HepG2 (cell line): Measurements from ENCODE around the gene CALD1. TPM values are rescaled to one million over a fixed set of nuclear protein-coding genes. Genes with fewer than 3 reads are reported as not detected.
A peak's percentile ranks its signal among the peaks of the same experiment; 100 is the strongest.

Experiments
- CC2D1A ChIP-seq: sonication (generic); formaldehyde crosslinking; IDR thresholded peaks from 2 replicates; pipeline ENCODE4 v1.8.1; 2023; ENCODE audit warnings: mild to moderate bottlenecking, missing genetic modification reagents
- EEA1 ChIP-seq: sonication (generic); formaldehyde crosslinking; IDR thresholded peaks from 2 replicates; pipeline ENCODE4 v1.5.1; 2020; ENCODE audit warnings: mild to moderate bottlenecking, missing genetic modification reagents, borderline replicate concordance
- ELF1 ChIP-seq: sonication (generic); formaldehyde crosslinking; IDR thresholded peaks from 2 replicates; pipeline ENCODE4 v1.4.0; 2020; ENCODE audit warnings: missing genetic modification reagents
- ERF ChIP-seq: IDR thresholded peaks from 2 replicates; pipeline ENCODE4 v1.6.1; 2018; ENCODE audit warnings: missing biosample characterization, missing genetic modification reagents
- FIP1L1 ChIP-seq: fragments of 200-400 bp; formaldehyde crosslinking; IDR thresholded peaks from 2 replicates; pipeline ENCODE4 v1.6.1; 2018; ENCODE audit warnings: low read depth, mild to moderate bottlenecking, low read length, moderate library complexity, borderline replicate concordance; ENCODE audit not compliant: insufficient read depth
- HDAC6 ChIP-seq: fragments of 200-600 bp; sonication (generic); IDR thresholded peaks from 2 replicates; pipeline ENCODE4 v1.7.0; 2017; ENCODE audit warnings: mild to moderate bottlenecking, antibody characterized with exemption, low read length, low read depth
- HOXA3 ChIP-seq: sonication (generic); formaldehyde crosslinking; IDR thresholded peaks from 2 replicates; pipeline ENCODE4 v1.5.0; 2020; ENCODE audit warnings: missing genetic modification reagents
- MED1 ChIP-seq: sonication (generic); formaldehyde crosslinking; IDR thresholded peaks from 2 replicates; pipeline ENCODE4 v1.4.0; 2020; ENCODE audit warnings: missing genetic modification reagents
- MLLT10 ChIP-seq: sonication (generic); formaldehyde crosslinking; IDR thresholded peaks from 2 replicates; pipeline ENCODE4 v1.4.0; 2020; ENCODE audit warnings: missing genetic modification reagents
- NCOA5 ChIP-seq: sonication (generic); formaldehyde crosslinking; IDR thresholded peaks from 2 replicates; pipeline ENCODE4 v1.4.0; 2020; ENCODE audit warnings: missing genetic modification reagents
- PHF5A ChIP-seq: IDR thresholded peaks from one replicate; pipeline ENCODE4 v1.6.1; 2018; ENCODE audit warnings: low read depth, missing genetic modification reagents; ENCODE audit not compliant: unreplicated experiment
- PPARG ChIP-seq: conservative IDR thresholded peaks from 2 replicates; pipeline ENCODE4 v1.6.1; 2016; ENCODE audit warnings: missing biosample characterization, missing genetic modification reagents
- TGIF2 ChIP-seq: IDR thresholded peaks from 2 replicates; pipeline ENCODE4 v1.6.1; 2016; ENCODE audit warnings: control low read depth, missing compliant biosample characterization
- U2AF1 ChIP-seq: fragments of 200-400 bp; formaldehyde crosslinking; optimal IDR thresholded peaks from 2 replicates; pipeline ENCODE3; 2017; ENCODE audit warnings: mild to moderate bottlenecking, low read depth, low read length
- XRCC5 ChIP-seq: fragments of 200-400 bp; formaldehyde crosslinking; optimal IDR thresholded peaks from 2 replicates; pipeline ENCODE3; 2017; ENCODE audit warnings: mild to moderate bottlenecking, low read length
- ZNF124 ChIP-seq: sonication (generic); formaldehyde crosslinking; IDR thresholded peaks from 2 replicates; pipeline ENCODE4 v1.4.0; 2020; ENCODE audit warnings: missing genetic modification reagents
- ZSCAN20 ChIP-seq: sonication (generic); formaldehyde crosslinking; IDR thresholded peaks from 2 replicates; pipeline ENCODE4 v1.4.0; 2020; ENCODE audit warnings: missing genetic modification reagents, mild to moderate bottlenecking, borderline replicate concordance
- polyA plus RNA-seq, 8 experiments: library from polyadenylated mRNA; depleted of rRNA in 3 of 8; stranded (reverse) in 7 of 8; unstranded in 1 of 8; fragments of >200 nt; fragmentation: Illumina TruSeq in 4 of 8; extraction: Trizol in 4 of 8; gene quantifications; 2 replicates each; pipeline versions ENCODE4 v1.2.1 to v1.2.3, GENCODE V29; 2011 to 2016; ENCODE audit warnings: low read depth in 4 of 8, missing spikeins in 1 of 8, mixed read lengths in 1 of 8; ENCODE audit not compliant: insufficient read depth in 1 of 8
- total RNA-seq, 5 experiments: library from RNA; depleted of rRNA; stranded (reverse); fragments of >200 nt; fragmentation: Illumina TruSeq; extraction: Trizol; gene quantifications; 2 replicates each; pipeline ENCODE4 v1.2.3, GENCODE V29; 2016; ENCODE audit warnings: low read depth in 1 of 5
- TF ChIP-seq, protein P1 (sequence below): sonication (generic); formaldehyde crosslinking; IDR thresholded peaks from 2 replicates; pipeline ENCODE4 v1.8.1; 2023; ENCODE audit warnings: mild to moderate bottlenecking, inconsistent platforms, moderate library complexity, missing genetic modification reagents, borderline replicate concordance
- TF ChIP-seq, protein P2 (sequence below): sonication (generic); formaldehyde crosslinking; IDR thresholded peaks from 2 replicates; pipeline ENCODE4 v1.4.0; 2020; ENCODE audit warnings: missing genetic modification reagents
- TF ChIP-seq, protein P3 (sequence below): sonication (generic); formaldehyde crosslinking; IDR thresholded peaks from 2 replicates; pipeline ENCODE4 v1.4.0; 2020; ENCODE audit warnings: missing genetic modification reagents
- TF ChIP-seq, protein P4 (sequence below): sonication (generic); formaldehyde crosslinking; IDR thresholded peaks from 2 replicates; pipeline ENCODE4 v1.5.0; 2020; ENCODE audit warnings: missing genetic modification reagents, mild to moderate bottlenecking, borderline replicate concordance
- TF ChIP-seq, protein P5 (sequence below): sonication (generic); formaldehyde crosslinking; IDR thresholded peaks from 2 replicates; pipeline ENCODE4 v1.4.0; 2020; ENCODE audit warnings: missing genetic modification reagents

CALD1 gene
- total and polyA plus RNA-seq, 2 of the 13 experiments (the other 11 are each of a cell fraction or from before 2014, with no cell fraction given): 53.0 to 112 TPM

DNA sequence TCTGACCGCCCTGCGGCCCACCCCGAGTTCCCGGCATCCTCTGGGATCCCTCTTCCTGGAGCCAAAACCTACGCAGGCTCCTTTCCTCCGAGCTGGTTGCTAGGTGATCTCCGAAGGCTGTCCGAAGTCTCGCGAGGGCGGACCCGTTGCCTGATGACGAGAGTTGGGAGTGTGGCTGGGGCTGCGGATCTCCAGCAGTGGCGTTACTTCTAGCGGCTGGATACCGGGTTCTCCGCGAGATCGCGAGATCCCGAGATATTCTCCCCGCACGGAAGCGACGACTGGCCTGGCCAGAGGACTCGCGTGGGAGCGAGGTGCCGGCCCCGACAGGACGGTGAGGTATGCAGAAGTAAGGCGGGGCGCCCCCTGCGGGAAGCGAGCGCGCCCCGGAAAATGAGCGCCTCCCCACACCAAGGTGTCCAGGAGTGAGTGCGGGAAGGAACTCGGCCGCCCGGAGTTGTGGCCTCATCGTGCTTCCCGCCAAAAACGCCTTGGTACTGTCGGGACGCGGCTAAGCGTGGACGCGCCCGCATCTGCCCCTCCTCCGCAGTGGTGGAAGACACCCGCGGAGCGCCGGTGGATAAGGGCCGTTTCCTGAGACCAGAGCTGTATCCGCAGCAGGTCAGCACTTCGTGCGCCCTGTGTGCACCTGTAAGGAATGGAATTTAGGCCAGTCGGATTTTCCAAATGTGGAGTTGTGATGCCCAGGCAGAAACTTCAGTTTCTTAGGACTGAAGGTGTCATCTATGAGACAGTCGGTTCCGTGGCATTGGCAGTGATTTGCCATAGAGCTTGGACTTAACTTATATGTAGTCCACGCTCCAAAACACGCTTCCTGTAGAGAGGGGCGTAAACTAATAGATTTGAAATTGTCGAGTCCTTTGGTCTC, 207.2 kb downstream of the CALD1 start, which contains the start of gene AGBL3 (continued):
- TF ChIP-seq FIP1L1 (peak; percentile 69; the same call in 1 of the 2 replicates), ELF1 (CRISPR knock-in tag) (peak; percentile 86), HDAC6 (no peak), MLLT10 (no peak), MED1 (no peak; the same call in none of the 2 replicates), ZNF124 (CRISPR knock-in tag) (peak; percentile 48; the same call in 1 of the 2 replicates), PHF5A (CRISPR knock-in tag) (no peak), CC2D1A (no peak), NCOA5 (CRISPR knock-in tag) (no peak), TGIF2 (CRISPR knock-in tag) (peak; percentile 38; the same call in 1 of the 2 replicates), ZSCAN20 (0 out of 2 replicates have a peak, but pooled peaks have one; percentile 12), ERF (CRISPR knock-in tag) (peak; percentile 59), PPARG (0 out of 2 replicates have a peak, but pooled peaks have one; percentile 12), U2AF1 (no peak), EEA1 (CRISPR knock-in tag) (peak; percentile 85; the same call in 1 of the 2 replicates), HOXA3 (CRISPR knock-in tag) (peak; percentile 73), XRCC5 (peak; percentile 84)
- TF ChIP-seq, protein P1, sequence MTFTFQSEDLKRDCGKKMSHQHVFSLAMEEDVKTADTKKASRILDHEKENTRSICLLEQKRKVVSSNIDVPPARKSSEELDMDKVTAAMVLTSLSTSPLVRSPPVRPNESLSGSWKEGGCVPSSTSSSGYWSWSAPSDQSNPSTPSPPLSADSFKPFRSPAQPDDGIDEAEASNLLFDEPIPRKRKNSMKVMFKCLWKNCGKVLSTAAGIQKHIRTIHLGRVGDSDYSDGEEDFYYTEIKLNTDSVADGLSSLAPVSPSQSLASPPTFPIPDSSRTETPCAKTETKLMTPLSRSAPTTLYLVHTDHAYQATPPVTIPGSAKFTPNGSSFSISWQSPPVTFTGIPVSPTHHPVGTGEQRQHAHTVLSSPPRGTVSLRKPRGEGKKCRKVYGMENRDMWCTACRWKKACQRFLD (CRISPR knock-in tag): peak; percentile 96
- TF ChIP-seq, protein P2, sequence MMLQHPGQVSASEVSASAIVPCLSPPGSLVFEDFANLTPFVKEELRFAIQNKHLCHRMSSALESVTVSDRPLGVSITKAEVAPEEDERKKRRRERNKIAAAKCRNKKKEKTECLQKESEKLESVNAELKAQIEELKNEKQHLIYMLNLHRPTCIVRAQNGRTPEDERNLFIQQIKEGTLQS (CRISPR knock-in tag): peak; percentile 44; the same call in 1 of the 2 replicates
- TF ChIP-seq, protein P3, sequence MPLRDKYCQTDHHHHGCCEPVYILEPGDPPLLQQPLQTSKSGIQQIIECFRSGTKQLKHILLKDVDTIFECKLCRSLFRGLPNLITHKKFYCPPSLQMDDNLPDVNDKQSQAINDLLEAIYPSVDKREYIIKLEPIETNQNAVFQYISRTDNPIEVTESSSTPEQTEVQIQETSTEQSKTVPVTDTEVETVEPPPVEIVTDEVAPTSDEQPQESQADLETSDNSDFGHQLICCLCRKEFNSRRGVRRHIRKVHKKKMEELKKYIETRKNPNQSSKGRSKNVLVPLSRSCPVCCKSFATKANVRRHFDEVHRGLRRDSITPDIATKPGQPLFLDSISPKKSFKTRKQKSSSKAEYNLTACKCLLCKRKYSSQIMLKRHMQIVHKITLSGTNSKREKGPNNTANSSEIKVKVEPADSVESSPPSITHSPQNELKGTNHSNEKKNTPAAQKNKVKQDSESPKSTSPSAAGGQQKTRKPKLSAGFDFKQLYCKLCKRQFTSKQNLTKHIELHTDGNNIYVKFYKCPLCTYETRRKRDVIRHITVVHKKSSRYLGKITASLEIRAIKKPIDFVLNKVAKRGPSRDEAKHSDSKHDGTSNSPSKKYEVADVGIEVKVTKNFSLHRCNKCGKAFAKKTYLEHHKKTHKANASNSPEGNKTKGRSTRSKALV (CRISPR knock-in tag): peak; percentile 44; the same call in 1 of the 2 replicates
- TF ChIP-seq, protein P4, sequence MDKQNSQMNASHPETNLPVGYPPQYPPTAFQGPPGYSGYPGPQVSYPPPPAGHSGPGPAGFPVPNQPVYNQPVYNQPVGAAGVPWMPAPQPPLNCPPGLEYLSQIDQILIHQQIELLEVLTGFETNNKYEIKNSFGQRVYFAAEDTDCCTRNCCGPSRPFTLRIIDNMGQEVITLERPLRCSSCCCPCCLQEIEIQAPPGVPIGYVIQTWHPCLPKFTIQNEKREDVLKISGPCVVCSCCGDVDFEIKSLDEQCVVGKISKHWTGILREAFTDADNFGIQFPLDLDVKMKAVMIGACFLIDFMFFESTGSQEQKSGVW (CRISPR knock-in tag): no peak
- TF ChIP-seq, protein P5, sequence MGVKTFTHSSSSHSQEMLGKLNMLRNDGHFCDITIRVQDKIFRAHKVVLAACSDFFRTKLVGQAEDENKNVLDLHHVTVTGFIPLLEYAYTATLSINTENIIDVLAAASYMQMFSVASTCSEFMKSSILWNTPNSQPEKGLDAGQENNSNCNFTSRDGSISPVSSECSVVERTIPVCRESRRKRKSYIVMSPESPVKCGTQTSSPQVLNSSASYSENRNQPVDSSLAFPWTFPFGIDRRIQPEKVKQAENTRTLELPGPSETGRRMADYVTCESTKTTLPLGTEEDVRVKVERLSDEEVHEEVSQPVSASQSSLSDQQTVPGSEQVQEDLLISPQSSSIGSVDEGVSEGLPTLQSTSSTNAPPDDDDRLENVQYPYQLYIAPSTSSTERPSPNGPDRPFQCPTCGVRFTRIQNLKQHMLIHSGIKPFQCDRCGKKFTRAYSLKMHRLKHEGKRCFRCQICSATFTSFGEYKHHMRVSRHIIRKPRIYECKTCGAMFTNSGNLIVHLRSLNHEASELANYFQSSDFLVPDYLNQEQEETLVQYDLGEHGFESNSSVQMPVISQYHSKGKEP (CRISPR knock-in tag): no peak
